Neural progenitor cell (in vitro differentiated cells): ENCODE results near the gene IKZF3.

ENCODE experiments used
- EZH2 ChIP-seq: fragments of 200-600 bp; sonication (generic); IDR thresholded peaks from 2 replicates; pipeline ENCODE4 v1.6.1; 2017; ENCODE audit warnings: antibody characterized with exemption, mild to moderate bottlenecking, moderate library complexity
- EZH2phosphoT487 ChIP-seq: fragments of 200-600 bp; sonication (generic); IDR thresholded peaks from 2 replicates; pipeline ENCODE4 v1.6.1; 2017; ENCODE audit warnings: antibody characterized with exemption
- TF ChIP-seq, protein P1 (sequence below): fragments of 200-600 bp; sonication (generic); IDR thresholded peaks from 2 replicates; pipeline ENCODE4 v1.5.1; 2017; ENCODE audit warnings: antibody characterized with exemption, mild to moderate bottlenecking

GRCh38 chr17:39808409-39808997 lies 55.6 kb downstream of the IKZF3 start:
- TF ChIP-seq EZH2 (no peak), EZH2phosphoT487 (no peak)
- TF ChIP-seq, protein P1, sequence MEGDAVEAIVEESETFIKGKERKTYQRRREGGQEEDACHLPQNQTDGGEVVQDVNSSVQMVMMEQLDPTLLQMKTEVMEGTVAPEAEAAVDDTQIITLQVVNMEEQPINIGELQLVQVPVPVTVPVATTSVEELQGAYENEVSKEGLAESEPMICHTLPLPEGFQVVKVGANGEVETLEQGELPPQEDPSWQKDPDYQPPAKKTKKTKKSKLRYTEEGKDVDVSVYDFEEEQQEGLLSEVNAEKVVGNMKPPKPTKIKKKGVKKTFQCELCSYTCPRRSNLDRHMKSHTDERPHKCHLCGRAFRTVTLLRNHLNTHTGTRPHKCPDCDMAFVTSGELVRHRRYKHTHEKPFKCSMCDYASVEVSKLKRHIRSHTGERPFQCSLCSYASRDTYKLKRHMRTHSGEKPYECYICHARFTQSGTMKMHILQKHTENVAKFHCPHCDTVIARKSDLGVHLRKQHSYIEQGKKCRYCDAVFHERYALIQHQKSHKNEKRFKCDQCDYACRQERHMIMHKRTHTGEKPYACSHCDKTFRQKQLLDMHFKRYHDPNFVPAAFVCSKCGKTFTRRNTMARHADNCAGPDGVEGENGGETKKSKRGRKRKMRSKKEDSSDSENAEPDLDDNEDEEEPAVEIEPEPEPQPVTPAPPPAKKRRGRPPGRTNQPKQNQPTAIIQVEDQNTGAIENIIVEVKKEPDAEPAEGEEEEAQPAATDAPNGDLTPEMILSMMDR, result no peak
